Gastroesophageal sphincter (tissue), 3 donors: ENCODE data around the gene PRR23E.

Experiments
- EP300 ChIP-seq: sonication (generic); formaldehyde crosslinking; IDR thresholded peaks from one replicate; pipeline ENCODE4 v1.6.1; 2017; ENCODE audit warnings: antibody characterized with exemption, mild to moderate bottlenecking
- POLR2A ChIP-seq, 2 donors: fragments of 450-650 bp; IDR thresholded peaks; one replicate each; pipeline ENCODE4 v1.6.1; 2017; ENCODE audit warnings: antibody characterized with exemption in 2 of 2, mild to moderate bottlenecking in 2 of 2, moderate library complexity in 1 of 2
- TF ChIP-seq, protein P1 (sequence below), 4 experiments: fragments of 200-600 bp in 2 of 4; fragments of 450-650 bp in 2 of 4; sonication (generic) in 1 of 4; IDR thresholded peaks; one replicate each; pipeline ENCODE4 v1.5.1; 2017 to 2019; ENCODE audit warnings: antibody characterized with exemption in 4 of 4, mild to moderate bottlenecking in 2 of 4, moderate library complexity in 2 of 4

DNA sequence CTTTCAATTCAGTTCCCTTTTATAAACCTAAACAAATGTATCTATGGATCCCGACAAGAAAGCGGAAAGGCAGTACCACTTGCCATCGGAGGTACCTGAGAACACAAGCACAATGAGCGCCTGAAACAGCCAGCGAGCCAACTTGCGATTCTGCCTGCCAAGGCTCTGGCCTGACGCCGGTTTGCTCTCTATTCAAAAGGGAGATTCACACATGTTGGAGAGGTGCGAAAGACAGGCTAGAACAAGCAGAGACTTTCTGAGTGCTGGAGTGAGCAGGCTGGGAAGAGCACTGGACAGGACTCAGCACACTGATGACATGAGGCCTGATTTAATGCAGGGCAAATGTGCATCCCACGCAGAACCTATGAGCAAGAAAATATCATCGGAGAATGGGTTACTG lies 17.7 kb upstream of the PRR23E start:
- TF ChIP-seq EP300, result no peak
- no peak for TF ChIP-seq POLR2A (IDR thresholded peaks at IDR 0.05)
- TF ChIP-seq, protein P1, sequence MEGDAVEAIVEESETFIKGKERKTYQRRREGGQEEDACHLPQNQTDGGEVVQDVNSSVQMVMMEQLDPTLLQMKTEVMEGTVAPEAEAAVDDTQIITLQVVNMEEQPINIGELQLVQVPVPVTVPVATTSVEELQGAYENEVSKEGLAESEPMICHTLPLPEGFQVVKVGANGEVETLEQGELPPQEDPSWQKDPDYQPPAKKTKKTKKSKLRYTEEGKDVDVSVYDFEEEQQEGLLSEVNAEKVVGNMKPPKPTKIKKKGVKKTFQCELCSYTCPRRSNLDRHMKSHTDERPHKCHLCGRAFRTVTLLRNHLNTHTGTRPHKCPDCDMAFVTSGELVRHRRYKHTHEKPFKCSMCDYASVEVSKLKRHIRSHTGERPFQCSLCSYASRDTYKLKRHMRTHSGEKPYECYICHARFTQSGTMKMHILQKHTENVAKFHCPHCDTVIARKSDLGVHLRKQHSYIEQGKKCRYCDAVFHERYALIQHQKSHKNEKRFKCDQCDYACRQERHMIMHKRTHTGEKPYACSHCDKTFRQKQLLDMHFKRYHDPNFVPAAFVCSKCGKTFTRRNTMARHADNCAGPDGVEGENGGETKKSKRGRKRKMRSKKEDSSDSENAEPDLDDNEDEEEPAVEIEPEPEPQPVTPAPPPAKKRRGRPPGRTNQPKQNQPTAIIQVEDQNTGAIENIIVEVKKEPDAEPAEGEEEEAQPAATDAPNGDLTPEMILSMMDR (IDR thresholded peaks at IDR 0.05), result no peak
